ENCODE results near the gene CCL27.
A peak's percentile ranks its signal among the peaks of the same experiment; 100 is the strongest.
"Not testable (repeated sequence)": the region's sequence is repeated elsewhere in the genome, so short reads cannot be mapped to it uniquely, and the experiment has no call there.

CCL27 gene

GRCh38 chr9:34646211-34647083 is 16.0 kb downstream of the CCL27 start, which contains the start of gene GALT:
TSS of gene GALT (plus strand) at chr9:34646675. CDS start at chr9:34646705, 30 bp downstream.
- Histone ChIP-seq H3K9me3 (ENCODE audit: insufficient read depth, low read depth, low read length) (no peaks in the 10 kb centered on the region), H3K9ac (ENCODE audit: low read depth, low read length, poor library complexity, severe bottlenecking) (peak within 1 kb of the TSS; percentile 81), H3K9me2 (replicated peaks; ENCODE audit: low read depth, low read length) (no peaks in the 10 kb centered on the region), H3K4me2 (ENCODE audit: low read depth, low read length, poor library complexity, severe bottlenecking) (peak within 1 kb of the TSS; percentile 85), H3F3A (ENCODE audit: low read depth) (no peaks in the 10 kb centered on the region), H3K79me2 (ENCODE audit: insufficient read depth, low read length) (peaks cover 24% of the 10 kb centered on the region), H3K36me3 (ENCODE audit: insufficient read depth, low read length) (peaks cover 10% of the 10 kb centered on the region; the same call in 1 of the 2 replicates), H4K20me1 (ENCODE audit: insufficient read depth, low read length, poor library complexity, severe bottlenecking) (peaks cover 16% of the 10 kb centered on the region), H3K4me3 (ENCODE audit: low read length, poor library complexity, severe bottlenecking) (peak within 1 kb of the TSS; percentile 85), H3K27me3 (ENCODE audit: insufficient read depth, low read length, poor library complexity, severe bottlenecking) (no peaks in the 10 kb centered on the region), H2AFZ (ENCODE audit: low read length) (peak within 1 kb of the TSS; percentile 94), H3K4me1 (ENCODE audit: insufficient read depth, low read length, poor library complexity, severe bottlenecking) (peaks cover 23% of the 10 kb centered on the region)
- TF ChIP-seq EZH2phosphoT487 (IDR thresholded peaks at IDR 0.05; ENCODE audit: borderline replicate concordance) = no peak
- peak; percentile 72 for TF ChIP-seq CTCF (conservative IDR thresholded peaks at IDR 0.05; ENCODE audit: low read length)

GRCh38 chr9:34644766-34645314 is 17.6 kb downstream of the CCL27 start:
- Histone ChIP-seq H3K4me2 (ENCODE audit: low read depth, low read length, poor library complexity, severe bottlenecking) (no peak overlapping the region), H3K4me1 (ENCODE audit: insufficient read depth, low read length, poor library complexity, severe bottlenecking) (peaks cover 23% of the 10 kb centered on the region), H3K36me3 (ENCODE audit: insufficient read depth, low read length) (peaks cover 10% of the 10 kb centered on the region; the same call in 1 of the 2 replicates), H2AFZ (ENCODE audit: low read length) (no peak overlapping the region), H3K4me3 (ENCODE audit: low read length, poor library complexity, severe bottlenecking) (no peak overlapping the region), H3K9ac (ENCODE audit: low read depth, low read length, poor library complexity, severe bottlenecking) (no peak overlapping the region), H3K9me3 (ENCODE audit: insufficient read depth, low read depth, low read length) (no peaks in the 10 kb centered on the region), H3F3A (ENCODE audit: low read depth) (no peaks in the 10 kb centered on the region), H4K20me1 (ENCODE audit: insufficient read depth, low read length, poor library complexity, severe bottlenecking) (peaks cover 16% of the 10 kb centered on the region), H3K9me2 (replicated peaks; ENCODE audit: low read depth, low read length) (no peaks in the 10 kb centered on the region), H3K79me2 (ENCODE audit: insufficient read depth, low read length) (peaks cover 24% of the 10 kb centered on the region), H3K27me3 (ENCODE audit: insufficient read depth, low read length, poor library complexity, severe bottlenecking) (no peaks in the 10 kb centered on the region)
- TF ChIP-seq CTCF (conservative IDR thresholded peaks at IDR 0.05; ENCODE audit: low read length) (no peak), EZH2phosphoT487 (IDR thresholded peaks at IDR 0.05; ENCODE audit: borderline replicate concordance) (no peak)

- H3K9ac ChIP-seq (ENCODE audit: low read depth, low read length, poor library complexity, severe bottlenecking) = no peak overlapping the region
- H3K4me2 ChIP-seq (ENCODE audit: low read depth, low read length, poor library complexity, severe bottlenecking) = no peak overlapping the region
- no peaks in the 10 kb centered on the region for H3K36me3 ChIP-seq (ENCODE audit: insufficient read depth, low read length)
- H3K27me3 ChIP-seq (ENCODE audit: insufficient read depth, low read length, poor library complexity, severe bottlenecking) = no peaks in the 10 kb centered on the region
- H4K20me1 ChIP-seq (ENCODE audit: insufficient read depth, low read length, poor library complexity, severe bottlenecking) = peaks cover 4% of the 10 kb centered on the region
- TF ChIP-seq EZH2phosphoT487 (IDR thresholded peaks at IDR 0.05; ENCODE audit: borderline replicate concordance) (no peak), CTCF (conservative IDR thresholded peaks at IDR 0.05; ENCODE audit: low read length) (no peak)
- H3K4me3 ChIP-seq (ENCODE audit: low read length, poor library complexity, severe bottlenecking) = no peak overlapping the region
- H3F3A ChIP-seq (ENCODE audit: low read depth) = no peaks in the 10 kb centered on the region
- H3K9me2 ChIP-seq (replicated peaks; ENCODE audit: low read depth, low read length) = no peaks in the 10 kb centered on the region
- no peaks in the 10 kb centered on the region for H3K9me3 ChIP-seq (ENCODE audit: insufficient read depth, low read depth, low read length)
- H3K79me2 ChIP-seq (ENCODE audit: insufficient read depth, low read length) = peaks cover 7% of the 10 kb centered on the region
- no peak overlapping the region for H2AFZ ChIP-seq (ENCODE audit: low read length)
- H3K4me1 ChIP-seq (ENCODE audit: insufficient read depth, low read length, poor library complexity, severe bottlenecking) = peaks cover 17% of the 10 kb centered on the region
Measured at GRCh38 chr9:34642679-34643078, 19.8 kb downstream of the CCL27 start.

GRCh38 chr9:34639322-34639721 is 23.1 kb downstream of the CCL27 start:
- H3K4me3 ChIP-seq (ENCODE audit: low read length, poor library complexity, severe bottlenecking); H3K9me3 ChIP-seq (ENCODE audit: insufficient read depth, low read depth, low read length); H2AFZ ChIP-seq (ENCODE audit: low read length); H3F3A ChIP-seq (ENCODE audit: low read depth); H3K36me3 ChIP-seq (ENCODE audit: insufficient read depth, low read length); H3K27me3 ChIP-seq (ENCODE audit: insufficient read depth, low read length, poor library complexity, severe bottlenecking); H3K9ac ChIP-seq (ENCODE audit: low read depth, low read length, poor library complexity, severe bottlenecking); H3K9me2 ChIP-seq (replicated peaks; ENCODE audit: low read depth, low read length); H3K4me2 ChIP-seq (ENCODE audit: low read depth, low read length, poor library complexity, severe bottlenecking): not testable (repeated sequence)
- Histone ChIP-seq H4K20me1 (ENCODE audit: insufficient read depth, low read length, poor library complexity, severe bottlenecking) (peaks cover 13% of the 10 kb centered on the region), H3K4me1 (ENCODE audit: insufficient read depth, low read length, poor library complexity, severe bottlenecking) (peaks cover 27% of the 10 kb centered on the region), H3K79me2 (ENCODE audit: insufficient read depth, low read length) (peaks cover 25% of the 10 kb centered on the region)
